Cardiac fibroblast (primary cell): ENCODE data around the gene KCNK5.

Source experiments
- DNase-seq, 2 donors: peaks; one replicate each; pipeline versions ENCODE4 v3.0.0 to v3.0.0-alpha.2; 2010; ENCODE audit warnings: low read depth in 2 of 2
- H3K4me3 ChIP-seq, 2 donors: replicated peaks in 1 of 2; 1 replicate in 1 of 2; 2 replicates in 1 of 2; pipeline ENCODE4 v1.5.1; 2011; ENCODE audit warnings: low read depth in 2 of 2, low read length in 2 of 2, mild to moderate bottlenecking in 2 of 2, moderate library complexity in 1 of 2
- CTCF ChIP-seq: IDR thresholded peaks from one replicate; pipeline ENCODE4 v1.5.1; 2011; ENCODE audit warnings: low read depth, mild to moderate bottlenecking, low read length, inconsistent platforms

Gene KCNK5

DNA sequence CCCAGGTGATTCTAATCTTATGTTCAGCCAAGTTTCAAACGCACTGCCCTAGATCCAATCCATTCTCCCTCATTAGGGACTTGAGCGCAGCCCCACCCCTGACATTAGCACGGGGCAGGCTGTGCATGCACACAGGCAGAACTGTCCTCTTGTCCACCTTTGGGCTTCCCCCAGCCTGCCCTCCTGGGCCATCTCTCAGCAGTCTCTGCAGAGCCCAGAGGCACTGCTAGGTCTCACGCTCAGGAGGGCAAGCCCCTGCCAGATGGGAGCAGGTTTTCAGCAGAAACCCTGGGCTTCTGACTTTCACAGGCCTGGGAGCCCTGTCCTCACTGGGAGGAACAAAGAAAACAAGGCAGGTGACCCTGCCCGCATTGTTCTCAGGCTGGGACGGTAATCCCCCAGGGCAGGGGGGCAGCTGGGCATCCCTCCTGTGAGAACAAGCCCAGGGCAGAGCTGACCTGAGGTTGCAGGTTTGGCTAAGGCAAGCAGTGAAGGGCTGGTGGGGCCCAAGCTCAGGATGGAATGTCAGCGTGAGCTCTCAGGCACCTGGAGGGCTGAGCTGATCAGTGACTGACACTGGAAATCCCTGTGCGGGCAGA, 24.5 kb downstream of the KCNK5 start:
- no peak for TF ChIP-seq CTCF
- H3K4me3 ChIP-seq: no peak overlapping the region
- no peak for DNase-seq

DNA sequence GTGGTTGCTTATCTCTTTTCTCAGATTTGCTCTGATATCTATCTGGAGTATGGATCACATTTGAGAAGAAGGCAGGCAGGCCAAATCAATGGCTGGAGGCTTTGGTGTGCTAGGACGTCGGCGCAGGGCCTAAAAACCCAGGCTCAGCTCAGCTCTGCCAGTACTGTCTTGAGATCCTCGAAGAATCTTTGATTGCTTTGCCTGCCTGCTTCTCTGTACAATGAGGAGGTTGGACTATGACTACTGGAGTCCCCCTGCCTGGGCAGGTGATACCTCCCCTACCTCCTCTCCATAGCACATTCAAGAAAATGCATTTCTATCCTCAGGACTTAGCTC, 25.1 kb downstream of the KCNK5 start:
- no peak overlapping the region for H3K4me3 ChIP-seq
- no peak for DNase-seq
- TF ChIP-seq CTCF: no peak

GRCh38 chr6:39203436-39204159, 25.7 kb downstream of the KCNK5 start:
- no peak for TF ChIP-seq CTCF
- H3K4me3 ChIP-seq: no peak overlapping the region
- no peak for DNase-seq

DNA sequence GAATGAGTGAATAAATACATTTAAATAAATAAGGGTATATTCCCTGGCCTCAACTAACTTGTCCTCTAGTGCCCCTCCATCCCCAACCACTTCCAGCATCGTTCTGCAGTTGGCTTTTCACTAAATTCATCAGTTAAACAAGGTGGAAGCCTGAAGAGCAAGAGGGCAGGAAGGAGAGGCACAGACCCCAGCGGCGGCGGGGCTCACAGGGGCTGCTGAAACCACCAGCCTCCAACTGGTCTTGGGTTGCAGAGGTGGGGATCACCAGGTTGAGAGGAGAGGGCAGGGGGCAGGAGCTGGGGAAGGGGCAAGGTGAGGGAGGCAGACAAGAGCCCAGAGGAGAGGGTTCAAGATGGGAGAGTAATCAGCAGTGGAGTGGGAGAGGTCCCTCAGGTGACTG, 27.1 kb downstream of the KCNK5 start:
- no peak overlapping the region for H3K4me3 ChIP-seq
- no peak for TF ChIP-seq CTCF
- DNase-seq: no peak

GRCh38 chr6:39200498-39201020, 28.7 kb downstream of the KCNK5 start:
- no peak for TF ChIP-seq CTCF
- no peak for DNase-seq
- no peak overlapping the region for H3K4me3 ChIP-seq

DNA sequence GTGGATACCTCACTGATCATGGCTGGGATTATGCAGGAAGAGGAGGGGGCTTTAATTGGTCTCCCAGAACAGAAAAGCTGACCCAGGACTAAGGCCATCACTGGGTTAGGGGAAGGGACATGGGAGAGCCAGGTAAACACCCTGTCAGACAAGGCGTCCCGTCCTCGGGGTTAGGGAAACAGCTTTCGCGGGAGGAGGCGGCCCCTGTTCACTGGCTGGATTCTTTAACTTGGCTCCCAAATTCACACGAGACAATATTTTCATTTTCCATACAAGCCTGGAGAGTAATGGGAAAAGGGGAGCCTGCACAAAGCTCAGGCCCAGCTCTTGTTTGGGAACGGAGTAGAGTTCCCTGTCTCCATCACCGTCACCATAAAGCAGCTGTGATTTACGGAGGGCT, 29.3 kb downstream of the KCNK5 start:
- H3K4me3 ChIP-seq: no peak overlapping the region
- no peak for DNase-seq
- no peak for TF ChIP-seq CTCF
